GM12891 (cell line): ENCODE results near the gene NKAIN2.
"Not testable (repeated sequence)": the region's sequence is repeated elsewhere in the genome, so short reads cannot be mapped to it uniquely, and the experiment has no call there.

Experiments
- DNase-seq: peaks from one replicate; pipeline ENCODE4 v3.0.0; 2011; ENCODE audit warnings: low spot score; ENCODE audit not compliant: insufficient read length
- FAIRE-seq: peaks from 2 replicates; lab custom pipeline; 2011; peaks lifted over from hg19 to GRCh38; lab: Jason Lieb, UNC
- PAX5 ChIP-seq: IDR thresholded peaks from 2 replicates; pipeline ENCODE4 v1.6.1; 2011; ENCODE audit warnings: low read length, moderate library complexity, mild to moderate bottlenecking; ENCODE audit not compliant: insufficient read depth, severe bottlenecking
- POLR2A ChIP-seq: IDR thresholded peaks from 2 replicates; pipeline ENCODE4 v1.6.1; 2011; ENCODE audit warnings: low read depth, low read length, control low read depth
- POLR2AphosphoS5 ChIP-seq: IDR thresholded peaks from 2 replicates; pipeline ENCODE4 v1.6.1; 2011; ENCODE audit warnings: low read depth, low read length, control low read depth
- POU2F2 ChIP-seq: IDR thresholded peaks from 2 replicates; pipeline ENCODE4 v1.6.1; 2011; ENCODE audit warnings: low read depth, mild to moderate bottlenecking, control low read depth, low read length, moderate library complexity
- SPI1 ChIP-seq: IDR thresholded peaks from 2 replicates; pipeline ENCODE4 v1.6.1; 2011; ENCODE audit warnings: low read depth, low read length, control low read depth
- TAF1 ChIP-seq: IDR thresholded peaks from 2 replicates; pipeline ENCODE4 v1.6.1; 2011; ENCODE audit warnings: low read depth, low read length, control low read depth

The NKAIN2 gene

GRCh38 chr6:124339610-124340334 is 536.1 kb downstream of the NKAIN2 start:
- FAIRE-seq (no peak), DNase-seq (no peak)
- no peak for TF ChIP-seq POLR2AphosphoS5
- TF ChIP-seq SPI1: no peak
- no peak for TF ChIP-seq POLR2A
- no peak for TF ChIP-seq PAX5
- TF ChIP-seq POU2F2: no peak
- no peak for TF ChIP-seq TAF1

GRCh38 chr6:124348339-124348738 is 544.7 kb downstream of the NKAIN2 start:
- DNase-seq, FAIRE-seq: not testable (repeated sequence)

GRCh38 chr6:124355146-124355545 is 551.5 kb downstream of the NKAIN2 start:
- TF ChIP-seq TAF1: no peak
- no peak for TF ChIP-seq SPI1
- TF ChIP-seq POLR2A: no peak
- TF ChIP-seq POLR2AphosphoS5: no peak
- no peak for TF ChIP-seq POU2F2
- no peak for TF ChIP-seq PAX5
- FAIRE-seq: no peak
- DNase-seq: no peak

- no peak for DNase-seq
- TF ChIP-seq SPI1 (no peak), TAF1 (no peak), POLR2AphosphoS5 (no peak), POU2F2 (no peak), PAX5 (no peak), POLR2A (no peak)
- FAIRE-seq: no peak
These were observed 552.7 kb downstream of the NKAIN2 start for GRCh38 chr6:124356276-124356810.

GRCh38 chr6:124356811-124357210 is 553.1 kb downstream of the NKAIN2 start:
- FAIRE-seq (no peak), DNase-seq (no peak)
- TF ChIP-seq TAF1: no peak
- TF ChIP-seq POLR2AphosphoS5: no peak
- no peak for TF ChIP-seq PAX5
- no peak for TF ChIP-seq POU2F2
- TF ChIP-seq POLR2A: no peak
- no peak for TF ChIP-seq SPI1

GRCh38 chr6:124368131-124368530 is 564.5 kb downstream of the NKAIN2 start:
- FAIRE-seq (no peak), DNase-seq (no peak)
- no peak for TF ChIP-seq POU2F2
- TF ChIP-seq POLR2AphosphoS5: no peak
- TF ChIP-seq PAX5: no peak
- no peak for TF ChIP-seq SPI1
- no peak for TF ChIP-seq TAF1
- no peak for TF ChIP-seq POLR2A

- DNase-seq: no peak
- no peak for FAIRE-seq
- no peak for TF ChIP-seq PAX5
- TF ChIP-seq SPI1: no peak
- TF ChIP-seq TAF1: no peak
- TF ChIP-seq POLR2A: no peak
- no peak for TF ChIP-seq POLR2AphosphoS5
- no peak for TF ChIP-seq POU2F2
These were observed 568.4 kb downstream of the NKAIN2 start for GRCh38 chr6:124371974-124372475.

GRCh38 chr6:124373386-124373785 is 569.7 kb downstream of the NKAIN2 start:
- FAIRE-seq (no peak), DNase-seq (no peak)
- TF ChIP-seq POU2F2 (no peak), PAX5 (no peak), SPI1 (no peak), POLR2A (no peak), POLR2AphosphoS5 (no peak), TAF1 (no peak)

GRCh38 chr6:124389127-124389526 is 585.5 kb downstream of the NKAIN2 start:
- TF ChIP-seq POU2F2: no peak
- no peak for TF ChIP-seq TAF1
- TF ChIP-seq SPI1: no peak
- TF ChIP-seq PAX5: no peak
- no peak for TF ChIP-seq POLR2AphosphoS5
- no peak for TF ChIP-seq POLR2A

GRCh38 chr6:124393536-124393935 is 589.9 kb downstream of the NKAIN2 start:
- FAIRE-seq (no peak), DNase-seq (no peak)

More at GRCh38 chr6:124389127-124389526, 585.5 kb downstream of the NKAIN2 start:
- DNase-seq (no peak), FAIRE-seq (no peak)

More at GRCh38 chr6:124393536-124393935, 589.9 kb downstream of the NKAIN2 start:
- no peak for TF ChIP-seq POU2F2
- no peak for TF ChIP-seq POLR2AphosphoS5
- no peak for TF ChIP-seq POLR2A
- TF ChIP-seq TAF1: no peak
- TF ChIP-seq SPI1: no peak
- no peak for TF ChIP-seq PAX5
